Loucy (cell line): ENCODE results near the gene SLC2A11.

Experiments used
- H2AFZ ChIP-seq: fragments of 200-600 bp; sonication (generic); 2 replicates; pipeline ENCODE4 v1.6.0; 2016; ENCODE audit warnings: antibody characterized with exemption, mild to moderate bottlenecking, low read length, moderate library complexity
- H3F3A ChIP-seq: fragments of 200-600 bp; 2 replicates; pipeline ENCODE4 v1.6.0; 2016; ENCODE audit warnings: antibody characterized with exemption, low read depth, mild to moderate bottlenecking
- H3K27me3 ChIP-seq: fragments of 200-600 bp; sonication (generic); 2 replicates; pipeline ENCODE4 v1.6.1; 2014; ENCODE audit warnings: low read length, mild to moderate bottlenecking; ENCODE audit not compliant: insufficient read depth, poor library complexity, severe bottlenecking
- H3K36me3 ChIP-seq: fragments of 200-600 bp; sonication (generic); 2 replicates; pipeline ENCODE4 v1.6.1; 2016; ENCODE audit warnings: low read length; ENCODE audit not compliant: insufficient read depth
- H3K4me1 ChIP-seq: fragments of 200-600 bp; sonication (generic); 2 replicates; pipeline ENCODE4 v1.5.1; 2014; ENCODE audit warnings: low read length, mild to moderate bottlenecking; ENCODE audit not compliant: insufficient read depth, poor library complexity, severe bottlenecking
- H3K4me2 ChIP-seq: fragments of 200-600 bp; sonication (generic); 2 replicates; pipeline ENCODE4 v1.6.0; 2014; ENCODE audit warnings: antibody characterized with exemption, low read length, low read depth, mild to moderate bottlenecking; ENCODE audit not compliant: poor library complexity, severe bottlenecking
- H3K4me3 ChIP-seq: fragments of 200-600 bp; sonication (generic); 2 replicates; pipeline ENCODE4 v1.5.1; 2014; ENCODE audit warnings: low read length, mild to moderate bottlenecking, mixed read lengths; ENCODE audit not compliant: poor library complexity, severe bottlenecking
- H3K79me2 ChIP-seq: fragments of 200-600 bp; sonication (generic); 2 replicates; pipeline ENCODE4 v1.6.1; 2014; ENCODE audit warnings: low read length; ENCODE audit not compliant: insufficient read depth
- H3K9ac ChIP-seq: fragments of 200-600 bp; sonication (generic); 2 replicates; pipeline ENCODE4 v1.6.0; 2014; ENCODE audit warnings: mild to moderate bottlenecking, low read depth, low read length, moderate library complexity; ENCODE audit not compliant: poor library complexity, severe bottlenecking
- H3K9me2 ChIP-seq: fragments of 200-600 bp; sonication (generic); replicated peaks from 2 replicates; pipeline ENCODE4 v1.6.1; 2016; ENCODE audit warnings: low read depth, low read length, mixed read lengths
- H3K9me3 ChIP-seq: fragments of 200-600 bp; sonication (generic); 2 replicates; pipeline ENCODE4 v1.6.1; 2014; ENCODE audit warnings: mild to moderate bottlenecking, antibody characterized with exemption, low read length, low read depth; ENCODE audit not compliant: insufficient read depth
- H4K20me1 ChIP-seq: fragments of 200-600 bp; sonication (generic); 2 replicates; pipeline ENCODE4 v1.6.0; 2014; ENCODE audit warnings: antibody characterized with exemption, low read length, mild to moderate bottlenecking; ENCODE audit not compliant: insufficient read depth, poor library complexity, severe bottlenecking
- EZH2phosphoT487 ChIP-seq: fragments of 200-600 bp; IDR thresholded peaks from 2 replicates; pipeline ENCODE4 v1.6.1; 2018; ENCODE audit warnings: antibody characterized with exemption, mild to moderate bottlenecking, moderate library complexity, borderline replicate concordance
- TF ChIP-seq, protein P1 (sequence below): fragments of 200-600 bp; sonication (generic); conservative IDR thresholded peaks from 2 replicates; pipeline ENCODE4 v1.5.1; 2014; ENCODE audit warnings: mild to moderate bottlenecking, antibody characterized with exemption, low read length

The SLC2A11 gene

GRCh38 chr22:23901600-23901999 is 43.9 kb downstream of the SLC2A11 start:
- H3K27me3 ChIP-seq: no peaks in the 10 kb centered on the region
- no peak overlapping the region for H3K9ac ChIP-seq
- H3K4me1 ChIP-seq: peaks cover 12% of the 10 kb centered on the region
- H3K4me3 ChIP-seq: no peak overlapping the region
- H3F3A ChIP-seq: no peaks in the 10 kb centered on the region
- no peaks in the 10 kb centered on the region for H3K9me2 ChIP-seq
- H3K9me3 ChIP-seq: no peaks in the 10 kb centered on the region
- peaks cover 9% of the 10 kb centered on the region for H3K79me2 ChIP-seq
- H3K36me3 ChIP-seq: peaks cover 9% of the 10 kb centered on the region; the same call in 1 of the 2 replicates
- TF ChIP-seq, protein P1, sequence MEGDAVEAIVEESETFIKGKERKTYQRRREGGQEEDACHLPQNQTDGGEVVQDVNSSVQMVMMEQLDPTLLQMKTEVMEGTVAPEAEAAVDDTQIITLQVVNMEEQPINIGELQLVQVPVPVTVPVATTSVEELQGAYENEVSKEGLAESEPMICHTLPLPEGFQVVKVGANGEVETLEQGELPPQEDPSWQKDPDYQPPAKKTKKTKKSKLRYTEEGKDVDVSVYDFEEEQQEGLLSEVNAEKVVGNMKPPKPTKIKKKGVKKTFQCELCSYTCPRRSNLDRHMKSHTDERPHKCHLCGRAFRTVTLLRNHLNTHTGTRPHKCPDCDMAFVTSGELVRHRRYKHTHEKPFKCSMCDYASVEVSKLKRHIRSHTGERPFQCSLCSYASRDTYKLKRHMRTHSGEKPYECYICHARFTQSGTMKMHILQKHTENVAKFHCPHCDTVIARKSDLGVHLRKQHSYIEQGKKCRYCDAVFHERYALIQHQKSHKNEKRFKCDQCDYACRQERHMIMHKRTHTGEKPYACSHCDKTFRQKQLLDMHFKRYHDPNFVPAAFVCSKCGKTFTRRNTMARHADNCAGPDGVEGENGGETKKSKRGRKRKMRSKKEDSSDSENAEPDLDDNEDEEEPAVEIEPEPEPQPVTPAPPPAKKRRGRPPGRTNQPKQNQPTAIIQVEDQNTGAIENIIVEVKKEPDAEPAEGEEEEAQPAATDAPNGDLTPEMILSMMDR: no peak
- TF ChIP-seq EZH2phosphoT487: no peak
- no peak overlapping the region for H2AFZ ChIP-seq
- H4K20me1 ChIP-seq: peaks cover 14% of the 10 kb centered on the region
- no peak overlapping the region for H3K4me2 ChIP-seq

DNA sequence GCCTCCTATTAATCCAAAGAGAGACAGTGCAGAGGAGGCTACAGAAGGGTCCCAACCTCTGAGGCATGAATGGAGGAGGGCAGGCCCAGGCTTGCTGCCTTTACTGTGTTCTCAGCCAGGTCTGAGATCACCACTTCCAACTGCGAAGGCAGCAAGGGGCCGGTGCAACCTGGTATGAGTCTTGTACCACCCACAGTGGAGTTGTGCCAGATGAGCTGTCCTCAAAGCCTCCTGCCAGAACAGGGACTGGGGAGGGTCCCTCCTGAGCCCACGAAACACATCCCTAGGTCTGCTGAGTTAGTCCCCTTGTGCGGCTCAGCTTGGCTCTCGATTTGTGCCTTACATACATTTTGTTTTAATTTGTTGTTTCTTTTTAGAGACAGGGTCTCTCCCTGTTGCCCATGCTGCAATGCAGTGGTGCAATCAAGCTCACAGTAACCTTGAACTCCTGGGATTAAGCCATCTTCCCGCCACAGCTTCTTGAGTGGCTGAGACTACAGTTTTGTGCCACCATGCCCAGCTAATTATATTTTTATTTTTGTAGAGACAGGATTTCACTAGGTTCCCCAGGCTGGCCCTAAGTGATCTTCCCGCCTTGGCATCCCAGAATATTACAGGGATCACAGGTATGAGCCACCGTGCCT is 45.8 kb downstream of the SLC2A11 start:
- H3K36me3 ChIP-seq: no peaks in the 10 kb centered on the region
- no peak overlapping the region for H3K4me2 ChIP-seq
- H4K20me1 ChIP-seq: peaks cover 2% of the 10 kb centered on the region
- no peaks in the 10 kb centered on the region for H3K9me2 ChIP-seq
- no peaks in the 10 kb centered on the region for H3K4me1 ChIP-seq
- H3K79me2 ChIP-seq: no peaks in the 10 kb centered on the region
- no peak overlapping the region for H2AFZ ChIP-seq
- H3F3A ChIP-seq: no peaks in the 10 kb centered on the region
- TF ChIP-seq EZH2phosphoT487: no peak
- TF ChIP-seq, protein P1: no peak
- H3K4me3 ChIP-seq: no peak overlapping the region
- no peaks in the 10 kb centered on the region for H3K9me3 ChIP-seq
- no peak overlapping the region for H3K9ac ChIP-seq
- no peaks in the 10 kb centered on the region for H3K27me3 ChIP-seq

DNA sequence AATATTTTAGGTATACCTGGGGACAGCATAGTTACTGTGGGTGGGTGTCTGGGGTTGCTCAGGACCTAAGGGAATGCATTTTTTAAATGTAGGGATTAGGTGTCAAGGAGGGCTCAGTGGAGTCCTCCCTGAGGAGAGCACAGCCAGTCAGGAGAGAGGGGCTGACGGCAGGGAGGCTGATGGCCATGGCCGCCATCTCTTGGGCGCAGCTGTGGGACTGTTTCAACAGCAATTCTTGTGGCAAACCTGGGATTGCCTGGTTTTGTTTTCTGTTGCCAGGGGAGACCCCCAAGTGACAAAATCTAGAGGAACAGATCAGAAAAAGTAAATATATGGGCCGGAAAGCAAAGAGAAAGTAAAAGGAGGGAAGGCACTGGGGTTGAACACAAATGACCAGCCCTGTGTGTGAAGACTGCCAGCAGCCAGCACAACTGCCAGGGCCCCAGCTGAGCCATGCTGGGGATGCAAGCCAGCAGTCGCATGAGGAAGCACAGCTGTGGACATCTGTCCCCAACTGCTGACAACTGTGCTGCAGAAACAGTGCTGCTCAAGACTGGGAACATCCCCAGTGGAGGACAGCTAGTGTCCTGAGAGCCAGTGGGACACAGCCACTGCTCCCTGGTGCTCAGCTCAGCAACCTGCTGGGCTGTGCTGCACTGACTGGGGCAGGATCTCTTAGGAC is 47.0 kb downstream of the SLC2A11 start:
- TF ChIP-seq, protein P1: no peak
- no peaks in the 10 kb centered on the region for H3K27me3 ChIP-seq
- H3K4me3 ChIP-seq: no peak overlapping the region
- no peaks in the 10 kb centered on the region for H3K79me2 ChIP-seq
- no peak overlapping the region for H3K9ac ChIP-seq
- H4K20me1 ChIP-seq: no peaks in the 10 kb centered on the region
- H3K4me2 ChIP-seq: no peak overlapping the region
- no peaks in the 10 kb centered on the region for H3K4me1 ChIP-seq
- no peaks in the 10 kb centered on the region for H3K36me3 ChIP-seq
- H3K9me3 ChIP-seq: no peaks in the 10 kb centered on the region
- no peak overlapping the region for H2AFZ ChIP-seq
- no peaks in the 10 kb centered on the region for H3K9me2 ChIP-seq
- no peaks in the 10 kb centered on the region for H3F3A ChIP-seq
